ENCODE results near the gene CATSPER3. TPM values are rescaled to one million over a fixed set of nuclear protein-coding genes. Genes with fewer than 3 reads are reported as not detected.

CATSPER3 gene
- total and polyA plus RNA-seq, 2 of the 13 experiments (the other 11 are each of a cell fraction or from before 2014, with no cell fraction given): 0.33 to 0.37 TPM

GRCh38 chr5:134958755-134959154 is 9.0 kb upstream of the CATSPER3 start (continued):
- no peak for TF ChIP-seq ZNF503 (CRISPR knock-in tag; IDR thresholded peaks at IDR 0.05)
- TF ChIP-seq MAFG (CRISPR knock-in tag; IDR thresholded peaks at IDR 0.05): no peak
- no peak for TF ChIP-seq ZNF30 (CRISPR knock-in tag; IDR thresholded peaks at IDR 0.05)
- TF ChIP-seq HOXA7 (CRISPR knock-in tag; IDR thresholded peaks at IDR 0.05): no peak
- TF ChIP-seq TFDP1 (CRISPR knock-in tag; IDR thresholded peaks at IDR 0.05; ENCODE audit: borderline replicate concordance): no peak
- TF ChIP-seq ATF5 (CRISPR knock-in tag; IDR thresholded peaks at IDR 0.05; ENCODE audit: low read depth): no peak
- TF ChIP-seq MATR3 (CRISPR knock-in tag; IDR thresholded peaks at IDR 0.05): no peak
- peak; percentile 30; the same call in 1 of the 2 replicates for TF ChIP-seq RAD21 (CRISPR knock-in tag; IDR thresholded peaks at IDR 0.05)
- peak; percentile 51 for TF ChIP-seq FOXA3 (CRISPR knock-in tag; IDR thresholded peaks at IDR 0.05)
- TF ChIP-seq ZNF343 (CRISPR knock-in tag; IDR thresholded peaks at IDR 0.05): no peak
- no peak for TF ChIP-seq THAP11 (CRISPR knock-in tag; IDR thresholded peaks at IDR 0.05)
- no peak for TF ChIP-seq MED13 (CRISPR knock-in tag; IDR thresholded peaks at IDR 0.05)
- no peak for TF ChIP-seq RBM39 (IDR thresholded peaks at IDR 0.05; ENCODE audit: low read depth, low read length, poor library complexity, severe bottlenecking)
- TF ChIP-seq ZNF20 (CRISPR knock-in tag; IDR thresholded peaks at IDR 0.05): no peak
- no peak for TF ChIP-seq MTERF4 (CRISPR knock-in tag; IDR thresholded peaks at IDR 0.05)
- no peak for TF ChIP-seq ZNF629 (CRISPR knock-in tag; conservative IDR thresholded peaks at IDR 0.05)
- TF ChIP-seq ARID4A (CRISPR knock-in tag; IDR thresholded peaks at IDR 0.05; ENCODE audit: borderline replicate concordance): peak; percentile 24; the same call in 1 of the 2 replicates
- no peak for TF ChIP-seq ZNF710 (CRISPR knock-in tag; IDR thresholded peaks at IDR 0.05; ENCODE audit: borderline replicate concordance)
- peak; percentile 63 to 70; a peak in 3 of 4 replicates for TF ChIP-seq NR2F1 (CRISPR knock-in tag; IDR thresholded peaks at IDR 0.05)
